PC-9 (cell line): ENCODE results near the gene EDAR.

Experiments used
- CTCF ChIP-seq: fragments of 200-600 bp; sonication (generic); conservative IDR thresholded peaks from 2 replicates; pipeline ENCODE4 v1.6.1; 2017; ENCODE audit warnings: mixed run types, antibody characterized with exemption, mild to moderate bottlenecking, moderate library complexity
- EZH2 ChIP-seq: fragments of 200-600 bp; sonication (generic); IDR thresholded peaks from 2 replicates; pipeline ENCODE4 v1.8.0; 2017; ENCODE audit warnings: antibody characterized with exemption, low read depth

- TF ChIP-seq EZH2 (no peak), CTCF (no peak)
These were observed 67.7 kb downstream of the EDAR start for GRCh38 chr2:108921096-108922030.
